K562 (cell line): Measurements from ENCODE around the gene OSBPL10.

Experiments used
- CTCF ChIP-seq, 3 experiments: IDR thresholded peaks in 2 of 3; conservative IDR thresholded peaks in 1 of 3; 2 replicates each; pipeline ENCODE4 v1.5.1; 2011 to 2012; ENCODE audit warnings: low read length in 3 of 3, mild to moderate bottlenecking in 3 of 3, control low read depth in 2 of 3, improper control_type of control experiment in 1 of 3, inconsistent platforms in 1 of 3, low read depth in 1 of 3, mixed read lengths in 1 of 3, moderate library complexity in 1 of 3; ENCODE audit not compliant: insufficient read depth in 2 of 3
- FOXK1 ChIP-seq: sonication (generic); formaldehyde crosslinking; IDR thresholded peaks from 2 replicates; pipeline ENCODE4 v1.8.0; 2022; ENCODE audit warnings: missing genetic modification reagents, mild to moderate bottlenecking, borderline replicate concordance
- GABPA ChIP-seq: fragments of 200-800 bp; sonication (Bioruptor generic); conservative IDR thresholded peaks from 2 replicates; pipeline ENCODE4 v1.6.1; 2016; ENCODE audit warnings: low read depth, missing genetic modification characterization, missing compliant biosample characterization
- GATA2 ChIP-seq: sonication (generic); formaldehyde crosslinking; IDR thresholded peaks from 2 replicates; pipeline ENCODE4 v1.4.0; 2020; ENCODE audit warnings: mild to moderate bottlenecking, missing genetic modification reagents
- RFX5 ChIP-seq: IDR thresholded peaks from 2 replicates; pipeline ENCODE4 v1.6.1; 2011; ENCODE audit warnings: low read depth, mild to moderate bottlenecking, improper control_type of control experiment, low read length
- SREBF1 ChIP-seq: fragments of 150-350 bp; IDR thresholded peaks from 2 replicates; pipeline ENCODE4 v1.6.1; 2014; ENCODE audit warnings: antibody characterized with exemption, low read depth, low read length, borderline replicate concordance
- ZBTB26 ChIP-seq: fragments of 450-650 bp; formaldehyde crosslinking; IDR thresholded peaks from 2 replicates; pipeline ENCODE4 v1.4.0; 2022; ENCODE audit warnings: missing genetic modification characterization

DNA sequence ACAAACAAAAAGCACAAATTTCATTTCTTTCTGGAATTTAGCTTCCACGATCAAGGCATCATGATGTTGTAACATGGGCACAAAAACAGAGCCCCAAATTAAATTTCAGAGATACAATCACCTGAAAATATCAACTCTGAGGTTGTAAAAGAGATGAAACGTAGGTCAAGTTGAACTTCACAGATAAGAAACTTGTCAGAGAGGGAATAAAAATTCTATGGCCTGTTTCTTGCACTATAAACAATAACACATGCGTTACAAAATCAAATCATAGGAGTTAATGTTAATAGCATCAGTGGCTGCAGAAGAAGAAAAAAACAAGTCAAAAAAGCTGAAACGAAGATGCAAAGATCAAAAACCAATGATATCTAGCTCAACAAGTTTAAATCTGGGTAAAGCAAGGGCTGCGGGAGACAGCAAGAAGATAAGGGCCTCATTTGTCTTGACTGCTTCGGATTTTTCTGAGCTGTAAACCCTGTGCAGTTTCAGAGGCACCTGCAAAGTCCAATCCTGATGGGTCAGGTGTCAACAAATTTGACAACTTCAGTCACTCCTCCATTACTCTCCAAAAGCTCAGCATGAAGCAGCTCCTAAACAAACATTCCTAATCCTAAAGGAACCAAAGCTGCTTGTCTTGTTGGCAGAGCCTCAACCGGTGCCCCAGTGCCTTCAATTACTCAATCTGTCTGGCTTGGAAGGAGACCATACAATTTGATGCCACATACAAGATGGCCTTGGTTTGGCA, 228.6 kb downstream of the OSBPL10 start:
- no peak for TF ChIP-seq GABPA (tag)
- TF ChIP-seq CTCF (IDR thresholded peaks at IDR 0.05 in 2 of 3, conservative IDR thresholded peaks at IDR 0.05 in 1 of 3; ENCODE audit: insufficient read depth in 2 of 3, low read depth in 1 of 3, low read length in 3 of 3) = no peak
- TF ChIP-seq RFX5 = no peak
- no peak for TF ChIP-seq SREBF1
- TF ChIP-seq FOXK1 (CRISPR knock-in tag) = no peak
- no peak for TF ChIP-seq ZBTB26
- no peak for TF ChIP-seq GATA2
